Measurements from ENCODE around the gene CDC34. TPM values are rescaled to one million over a fixed set of nuclear protein-coding genes. Genes with fewer than 3 reads are reported as not detected.
"Not testable (repeated sequence)": the region's sequence is repeated elsewhere in the genome, so short reads cannot be mapped to it uniquely, and the experiment has no call there.

CDC34 gene
- total RNA-seq, 1 donor from 2014 or later = 23.1 TPM

- Mint-ChIP-seq H3K9me3 (no peaks in the 10 kb centered on the region), H3K4me3 (no peak overlapping the region), H3K36me3 (ENCODE audit: low read depth) (peaks cover 19% of the 10 kb centered on the region), H3K4me1 (peaks cover 8% of the 10 kb centered on the region), H3K27ac (no peak overlapping the region), H3K27me3 (peaks cover 4% of the 10 kb centered on the region)
- intact Hi-C loops (cut with micrococcal nuclease) = loop anchor here (1.0 to 2.0 kb wide), 2 partner anchors 76 to 150 kb away; no protein-coding TSS in a partner anchor
- DNase-seq (peak; percentile 72), ATAC-seq (ENCODE audit: low read depth) (peak; percentile 76)
- CTCF ChIA-PET = interaction anchor here (0.6 to 3.2 kb wide), 8 partner anchors 8 to 150 kb away, joined by 3 to 22 read pairs (median 3); no protein-coding TSS in a partner anchor
- TF ChIP-seq CTCF (IDR thresholded peaks at IDR 0.05) = peak; percentile 16
- POLR2A ChIA-PET = interaction anchor here (0.6 to 1.6 kb wide), 3 partner anchors 10 to 76 kb away, joined by 4 to 8 read pairs (median 4); partner anchors contain the start of gene POLRMT
Measured at GRCh38 chr19:584240-585001, 52.9 kb downstream of the CDC34 start.

GRCh38 chr19:585146-585545 is 53.6 kb downstream of the CDC34 start:
- intact Hi-C loops (cut with micrococcal nuclease) = loop anchor here (2.0 kb wide), 1 partner anchor 76 kb away; no protein-coding TSS in a partner anchor
- POLR2A ChIA-PET = interaction anchor here (1.2 to 1.6 kb wide), 2 partner anchors 12 to 76 kb away, joined by 3 to 8 read pairs; partner anchors contain the start of gene BSG
- H3K4me1 Mint-ChIP-seq = not testable (repeated sequence)

GRCh38 chr19:585551-586110 is 54.1 kb downstream of the CDC34 start:
- H3K27me3 Mint-ChIP-seq = peaks cover 4% of the 10 kb centered on the region
- H3K4me1 Mint-ChIP-seq = peaks cover 8% of the 10 kb centered on the region
- ATAC-seq (ENCODE audit: low read depth) (no peak), DNase-seq (no peak)
- TF ChIP-seq CTCF (IDR thresholded peaks at IDR 0.05) = no peak
- no peak overlapping the region for H3K4me3 Mint-ChIP-seq
- H3K9me3 Mint-ChIP-seq = no peaks in the 10 kb centered on the region
- peaks cover 10% of the 10 kb centered on the region for H3K36me3 Mint-ChIP-seq (ENCODE audit: low read depth)
- no peak overlapping the region for H3K27ac Mint-ChIP-seq
- intact Hi-C loops (cut with micrococcal nuclease) = loop anchor here (2.0 kb wide), 1 partner anchor 75 kb away; no protein-coding TSS in a partner anchor
- POLR2A ChIA-PET = interaction anchor here (1.2 kb wide), 1 partner anchor 13 kb away, joined by 3 read pairs; the partner anchor contains the start of gene BSG
- CTCF ChIA-PET = interaction anchor here (3.2 kb wide), 1 partner anchor 149 kb away, joined by 22 read pairs; no protein-coding TSS in a partner anchor

More at GRCh38 chr19:585146-585545, 53.6 kb downstream of the CDC34 start:
- not testable (repeated sequence) for ATAC-seq (ENCODE audit: low read depth); H3K9me3 Mint-ChIP-seq; H3K4me3 Mint-ChIP-seq; H3K27ac Mint-ChIP-seq; DNase-seq; H3K27me3 Mint-ChIP-seq
- peaks cover 13% of the 10 kb centered on the region for H3K36me3 Mint-ChIP-seq (ENCODE audit: low read depth)
- CTCF ChIA-PET = interaction anchor here (1.2 to 3.2 kb wide), 4 partner anchors 44 to 149 kb away, joined by 3 to 22 read pairs (median 4); no protein-coding TSS in a partner anchor

- H3K4me3 Mint-ChIP-seq = no peak overlapping the region
- intact Hi-C loops (cut with micrococcal nuclease) = loop anchor here (1.0 to 2.0 kb wide), 2 partner anchors 45 to 146 kb away; partner anchors contain the start of gene POLRMT
- TF ChIP-seq CTCF (IDR thresholded peaks at IDR 0.05) = no peak
- peak; percentile 41 for ATAC-seq (ENCODE audit: low read depth)
- H3K27me3 Mint-ChIP-seq = peaks cover 8% of the 10 kb centered on the region
- ChIA-PET CTCF (no interaction called here), POLR2A (interaction anchor here (0.7 kb wide), 1 partner anchor 60 kb away, joined by 3 read pairs; no protein-coding TSS in a partner anchor)
- H3K36me3 Mint-ChIP-seq (ENCODE audit: low read depth) = peaks cover 3% of the 10 kb centered on the region
- peaks cover 8% of the 10 kb centered on the region for H3K4me1 Mint-ChIP-seq
- DNase-seq = peak; percentile 38
- H3K27ac Mint-ChIP-seq = no peak overlapping the region
- H3K9me3 Mint-ChIP-seq = no peaks in the 10 kb centered on the region
Measured at GRCh38 chr19:588093-588740, 56.7 kb downstream of the CDC34 start.
